ENCODE measurements around the gene CTTNBP2NL. TPM values are rescaled to one million over a fixed set of nuclear protein-coding genes. Genes with fewer than 3 reads are reported as not detected.

Gene CTTNBP2NL
- total RNA-seq, 1 experiment from 2014 or later = 38.8 TPM

DNA sequence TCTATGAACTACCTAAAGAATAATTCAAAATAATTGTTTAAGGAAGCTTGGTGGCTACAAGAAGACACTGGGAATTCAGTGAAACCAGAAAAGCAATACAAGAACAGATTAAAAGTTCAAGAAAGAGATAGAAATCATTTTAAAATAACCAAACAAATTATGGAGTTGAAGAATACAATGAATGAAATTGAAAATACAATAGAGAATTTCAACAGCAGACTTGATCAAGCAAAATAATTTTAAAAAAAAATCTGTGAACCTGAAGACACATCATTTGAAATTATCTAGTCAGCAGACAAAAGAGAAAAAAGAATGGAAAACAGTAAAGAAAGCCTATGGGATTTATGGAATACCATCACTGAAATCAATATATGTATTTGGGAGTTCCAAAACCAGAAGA, 81.5 kb downstream of the CTTNBP2NL start:
- H3K27me3 Mint-ChIP-seq (ENCODE audit: low read depth) = no peaks in the 10 kb centered on the region; the same call in 1 of the 2 replicates
- Histone ChIP-seq H3T11ph (ENCODE audit: low read length) (no peak overlapping the region), H4K20me1 (ENCODE audit: control insufficient read depth, insufficient read depth, insufficient read length) (no peaks in the 10 kb centered on the region), H3K23ac (ENCODE audit: insufficient read length, low read depth, low read length) (no peak overlapping the region), H2BK12ac (ENCODE audit: insufficient read length, low read depth, low read length) (no peak overlapping the region), H3K27ac (ENCODE audit: insufficient read length, low read depth, low read length) (no peak overlapping the region), H3K79me1 (ENCODE audit: insufficient read depth, low read depth, low read length, poor library complexity, severe bottlenecking) (no peaks in the 10 kb centered on the region), H3K23me2 (ENCODE audit: insufficient read length, low read depth, low read length, poor library complexity, severe bottlenecking) (no peaks in the 10 kb centered on the region), H4K8ac (replicated peaks; ENCODE audit: insufficient read length, low read depth, low read length) (no peak overlapping the region), H3K56ac (ENCODE audit: insufficient read length, low read depth, low read length) (no peak overlapping the region), H2BK15ac (ENCODE audit: low read depth, low read length) (no peak overlapping the region), H3K4me2 (ENCODE audit: insufficient read depth, insufficient read length, low read length) (no peak overlapping the region), H3K4ac (ENCODE audit: low read depth, low read length) (no peak overlapping the region), H3K27me3 (ENCODE audit: insufficient read depth, low read length) (no peaks in the 10 kb centered on the region), H3K79me2 (ENCODE audit: insufficient read depth, low read length) (no peaks in the 10 kb centered on the region), H2BK5ac (ENCODE audit: insufficient read length, low read length) (no peak overlapping the region), H3K4me1 (ENCODE audit: insufficient read depth, low read length) (no peaks in the 10 kb centered on the region), H3K9ac (ENCODE audit: extremely low read depth, insufficient read length, low read length) (no peak overlapping the region), H3K14ac (ENCODE audit: insufficient read depth, low read length) (no peak overlapping the region), H4K91ac (ENCODE audit: insufficient read length, low read depth, low read length) (no peak overlapping the region), H2BK120ac (ENCODE audit: low read depth, low read length, poor library complexity, severe bottlenecking) (no peak overlapping the region), H4K5ac (ENCODE audit: insufficient read length, low read depth, low read length) (no peak overlapping the region), H2AFZ (ENCODE audit: low read length) (no peak overlapping the region), H2AK5ac (ENCODE audit: insufficient read length, low read length) (no peak overlapping the region), H2BK20ac (ENCODE audit: low read depth, low read length, poor library complexity, severe bottlenecking) (no peak overlapping the region), H3K18ac (ENCODE audit: insufficient read length, low read depth, low read length) (no peak overlapping the region), H3K9me3 (ENCODE audit: control insufficient read depth, low read depth, low read length) (no peaks in the 10 kb centered on the region)
- H3K4me3 Mint-ChIP-seq = no peak overlapping the region
- no peak overlapping the region for H3K27ac Mint-ChIP-seq
- peaks cover 21 to 39% of the 10 kb centered on the region in 2 experiments for H3K9me3 Mint-ChIP-seq
- H3K4me1 Mint-ChIP-seq = peaks cover 3 to 4% of the 10 kb centered on the region in 2 experiments
- TF ChIP-seq, protein P1, sequence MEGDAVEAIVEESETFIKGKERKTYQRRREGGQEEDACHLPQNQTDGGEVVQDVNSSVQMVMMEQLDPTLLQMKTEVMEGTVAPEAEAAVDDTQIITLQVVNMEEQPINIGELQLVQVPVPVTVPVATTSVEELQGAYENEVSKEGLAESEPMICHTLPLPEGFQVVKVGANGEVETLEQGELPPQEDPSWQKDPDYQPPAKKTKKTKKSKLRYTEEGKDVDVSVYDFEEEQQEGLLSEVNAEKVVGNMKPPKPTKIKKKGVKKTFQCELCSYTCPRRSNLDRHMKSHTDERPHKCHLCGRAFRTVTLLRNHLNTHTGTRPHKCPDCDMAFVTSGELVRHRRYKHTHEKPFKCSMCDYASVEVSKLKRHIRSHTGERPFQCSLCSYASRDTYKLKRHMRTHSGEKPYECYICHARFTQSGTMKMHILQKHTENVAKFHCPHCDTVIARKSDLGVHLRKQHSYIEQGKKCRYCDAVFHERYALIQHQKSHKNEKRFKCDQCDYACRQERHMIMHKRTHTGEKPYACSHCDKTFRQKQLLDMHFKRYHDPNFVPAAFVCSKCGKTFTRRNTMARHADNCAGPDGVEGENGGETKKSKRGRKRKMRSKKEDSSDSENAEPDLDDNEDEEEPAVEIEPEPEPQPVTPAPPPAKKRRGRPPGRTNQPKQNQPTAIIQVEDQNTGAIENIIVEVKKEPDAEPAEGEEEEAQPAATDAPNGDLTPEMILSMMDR (conservative IDR thresholded peaks at IDR 0.05) = no peak
- H3K36me3 Mint-ChIP-seq (ENCODE audit: insufficient read depth in 1 of 3, low read depth in 3 of 3) = peaks cover 0 to 8% (median 3%) of the 10 kb centered on the region in 3 experiments; a peak in 4 of 7 replicates
- DNase-seq = no peak
